ENCODE measurements around the gene BAG3.
"Not testable (repeated sequence)": the region's sequence is repeated elsewhere in the genome, so short reads cannot be mapped to it uniquely, and the experiment has no call there.

BAG3 gene

DNA sequence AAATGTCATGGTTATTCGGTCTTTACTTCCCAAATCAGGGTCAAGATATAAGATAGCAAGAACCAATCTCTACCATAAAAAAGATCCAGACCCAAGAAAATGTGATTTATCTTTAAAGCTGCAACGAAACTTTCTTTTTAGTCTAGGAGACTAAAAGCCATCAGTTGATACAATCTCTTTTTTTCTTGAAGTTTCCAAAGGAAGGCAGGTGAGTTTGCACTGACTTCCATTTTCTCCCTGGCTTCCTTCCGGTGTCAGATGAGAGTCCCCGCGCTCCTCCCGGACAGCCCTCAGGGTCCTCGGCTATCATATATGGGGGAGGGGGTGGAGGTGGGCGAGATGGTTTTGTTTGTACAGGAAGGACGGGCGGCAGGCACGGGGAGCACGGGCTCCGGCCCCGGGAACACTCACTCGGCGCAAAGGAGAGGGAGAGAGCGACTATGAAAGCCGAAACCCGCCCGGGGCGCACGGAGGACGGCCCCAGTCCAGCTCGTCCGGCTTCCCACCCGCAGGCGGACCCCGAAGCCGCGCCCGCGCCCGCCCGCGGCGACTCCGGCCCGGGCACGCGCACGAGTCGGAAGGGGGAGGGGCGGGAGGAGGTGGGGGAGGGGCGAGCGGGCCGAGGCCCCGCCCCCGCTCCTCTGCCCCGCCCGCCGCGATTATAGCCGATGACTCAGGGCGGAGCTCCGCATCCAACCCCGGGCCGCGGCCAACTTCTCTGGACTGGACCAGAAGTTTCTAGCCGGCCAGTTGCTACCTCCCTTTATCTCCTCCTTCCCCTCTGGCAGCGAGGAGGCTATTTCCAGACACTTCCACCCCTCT, at the start of gene BAG3:
Gene BAG3 (plus strand): TSS at position 689 of the 822 bp plus-strand sequence. CDS start 296 bp downstream, outside the sequence.
- H3K27ac Mint-ChIP-seq = peak within 1 kb of the TSS; percentile 98
- peaks cover 17% of the 10 kb centered on the region for H3K36me3 Mint-ChIP-seq (ENCODE audit: low read depth)
- peaks cover 45% of the 10 kb centered on the region for H3K4me1 Mint-ChIP-seq (ENCODE audit: low read depth)
- H3K9me3 Mint-ChIP-seq = no peaks in the 10 kb centered on the region
- peak within 1 kb of the TSS; percentile 94 for H3K4me3 Mint-ChIP-seq
- peak; percentile 90 for DNase-seq
- no peaks in the 10 kb centered on the region for H3K27me3 Mint-ChIP-seq

DNA sequence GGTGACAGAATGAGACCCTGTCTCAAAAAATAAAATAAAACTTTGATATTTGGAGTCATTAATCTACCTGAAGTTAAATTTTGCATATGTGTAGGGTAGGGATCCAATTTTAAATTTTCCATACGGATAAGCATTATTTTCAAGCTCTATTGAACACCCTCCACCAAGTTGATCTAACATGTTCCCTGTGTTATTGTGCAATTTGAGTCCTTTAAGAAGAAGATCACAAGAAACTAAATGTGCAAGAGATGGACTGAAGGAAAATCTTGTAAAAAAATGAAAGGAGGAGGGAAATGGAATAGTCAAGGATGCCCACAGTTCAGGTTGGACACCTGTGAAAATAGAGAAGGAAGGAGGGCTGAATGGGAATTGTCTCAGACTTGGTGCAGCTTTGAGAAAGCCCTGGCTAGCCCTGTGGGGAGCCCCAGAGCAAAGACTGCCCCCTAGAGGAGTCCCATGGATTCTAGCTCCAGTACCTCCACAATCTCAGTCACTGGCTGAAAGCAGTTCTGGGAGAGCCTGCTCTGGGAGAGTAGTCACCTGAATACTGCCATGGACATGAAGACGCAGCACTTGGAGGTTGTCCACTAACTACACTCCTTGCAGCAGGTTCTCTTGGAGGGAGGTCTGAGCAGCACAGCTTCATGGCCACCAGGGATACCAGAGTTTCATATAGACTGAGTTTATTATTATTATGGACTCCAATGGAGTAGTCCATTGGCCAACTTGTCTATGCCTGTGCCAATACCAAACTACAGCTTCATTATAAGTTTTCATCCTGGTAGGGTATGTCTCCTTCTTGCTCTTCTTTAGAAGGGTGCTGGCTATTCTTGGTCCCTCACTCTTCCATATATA, 48.7 kb upstream of the BAG3 start:
- H3K27me3 Mint-ChIP-seq = no peaks in the 10 kb centered on the region
- H3K36me3 Mint-ChIP-seq (ENCODE audit: low read depth) = peaks cover 34% of the 10 kb centered on the region
- H3K4me1 Mint-ChIP-seq (ENCODE audit: low read depth) = peaks cover 20% of the 10 kb centered on the region
- no peak overlapping the region for H3K4me3 Mint-ChIP-seq
- H3K9me3 Mint-ChIP-seq = no peaks in the 10 kb centered on the region
- no peak for DNase-seq
- no peak overlapping the region for H3K27ac Mint-ChIP-seq

DNA sequence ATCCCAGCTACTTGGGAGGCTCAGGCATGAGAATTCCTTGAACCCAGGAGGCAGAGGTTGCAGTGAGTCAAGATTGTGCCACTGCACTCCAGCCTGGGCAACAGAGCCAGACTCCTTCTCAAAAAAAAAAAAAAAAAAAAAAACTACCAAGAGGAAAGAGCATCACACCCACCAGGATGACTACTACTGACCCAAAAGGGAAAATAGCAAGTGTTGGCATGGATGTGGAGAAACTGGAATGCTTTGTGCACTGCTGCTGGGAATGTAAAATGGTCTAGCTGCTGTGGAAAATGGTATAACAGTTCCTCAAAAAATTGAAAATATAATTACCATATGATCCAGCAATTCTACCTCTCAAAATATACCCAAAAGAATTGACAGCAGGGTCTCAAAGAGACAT, 46.7 kb upstream of the BAG3 start:
- H3K4me1 Mint-ChIP-seq (ENCODE audit: low read depth) = peaks cover 16% of the 10 kb centered on the region
- H3K36me3 Mint-ChIP-seq (ENCODE audit: low read depth) = peaks cover 14% of the 10 kb centered on the region
- H3K27me3 Mint-ChIP-seq = no peaks in the 10 kb centered on the region
- no peak overlapping the region for H3K27ac Mint-ChIP-seq
- no peaks in the 10 kb centered on the region for H3K9me3 Mint-ChIP-seq
- DNase-seq = no peak
- H3K4me3 Mint-ChIP-seq = no peak overlapping the region

DNA sequence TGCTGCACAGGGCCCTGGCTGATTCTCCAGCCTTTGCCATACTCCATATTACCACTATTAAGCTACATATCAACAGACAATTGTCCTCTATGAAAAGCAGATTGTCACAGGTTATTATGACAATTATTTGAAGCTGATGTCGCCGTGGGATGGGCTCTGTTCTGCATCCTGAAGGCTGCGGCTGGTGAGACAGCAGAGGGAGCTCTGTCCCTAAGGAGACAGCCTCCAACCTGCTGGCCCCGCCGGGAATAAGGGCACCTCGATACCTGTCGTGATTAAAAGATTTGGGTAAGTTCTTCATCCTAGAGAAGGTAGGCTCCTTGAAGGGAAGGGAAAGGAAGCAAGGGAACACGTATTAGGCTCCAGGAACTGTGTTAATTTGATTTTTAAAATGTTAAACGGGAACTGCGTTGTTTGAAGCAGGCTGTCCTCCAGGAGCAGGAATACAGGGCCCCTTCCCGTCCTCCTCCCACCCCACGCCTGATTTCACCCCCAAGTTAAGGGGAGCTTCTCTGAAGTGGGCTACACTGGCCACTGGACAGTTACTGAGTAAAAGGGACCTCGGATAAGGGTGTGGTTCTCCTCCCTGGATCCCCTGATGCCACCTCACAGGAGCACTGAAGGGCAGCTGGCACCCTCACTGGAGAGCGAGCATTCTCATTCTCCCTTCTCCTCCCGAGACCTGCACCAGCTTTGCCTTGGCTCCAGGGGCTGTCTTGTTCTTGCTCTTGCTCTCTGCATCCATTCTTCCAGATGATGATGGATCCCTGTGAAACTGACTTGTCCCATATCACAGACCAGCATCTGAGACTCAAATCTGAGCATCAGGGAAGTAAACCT, 42.6 kb upstream of the BAG3 start:
- Mint-ChIP-seq H3K27me3 (no peaks in the 10 kb centered on the region), H3K4me3 (no peak overlapping the region), H3K4me1 (ENCODE audit: low read depth) (peaks cover 9% of the 10 kb centered on the region), H3K36me3 (ENCODE audit: low read depth) (no peaks in the 10 kb centered on the region), H3K9me3 (no peaks in the 10 kb centered on the region), H3K27ac (no peak overlapping the region)
- peak; percentile 46 for DNase-seq

DNA sequence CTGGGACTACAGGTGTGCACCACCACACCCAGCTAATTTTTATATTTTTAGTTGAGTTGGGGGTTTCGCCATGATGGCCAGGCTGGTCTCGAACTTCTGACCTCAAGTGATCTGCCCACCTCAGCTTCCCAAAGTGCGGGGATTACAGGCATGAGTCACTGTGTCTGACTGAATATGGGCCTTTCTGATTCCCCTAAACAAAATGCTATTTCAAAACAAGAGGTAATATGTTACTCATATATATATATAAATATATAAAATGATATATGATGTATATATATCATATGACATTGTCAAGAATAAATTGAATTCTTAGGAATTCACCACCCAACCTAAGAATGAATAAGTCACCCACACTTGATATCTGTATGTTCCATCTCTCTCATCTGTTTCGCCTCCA, 41.7 kb upstream of the BAG3 start:
- no peaks in the 10 kb centered on the region for H3K9me3 Mint-ChIP-seq
- H3K27me3 Mint-ChIP-seq = no peaks in the 10 kb centered on the region
- no peak overlapping the region for H3K27ac Mint-ChIP-seq
- no peak for DNase-seq
- H3K4me1 Mint-ChIP-seq (ENCODE audit: low read depth) = peaks cover 9% of the 10 kb centered on the region
- H3K36me3 Mint-ChIP-seq (ENCODE audit: low read depth) = no peaks in the 10 kb centered on the region
- no peak overlapping the region for H3K4me3 Mint-ChIP-seq

DNA sequence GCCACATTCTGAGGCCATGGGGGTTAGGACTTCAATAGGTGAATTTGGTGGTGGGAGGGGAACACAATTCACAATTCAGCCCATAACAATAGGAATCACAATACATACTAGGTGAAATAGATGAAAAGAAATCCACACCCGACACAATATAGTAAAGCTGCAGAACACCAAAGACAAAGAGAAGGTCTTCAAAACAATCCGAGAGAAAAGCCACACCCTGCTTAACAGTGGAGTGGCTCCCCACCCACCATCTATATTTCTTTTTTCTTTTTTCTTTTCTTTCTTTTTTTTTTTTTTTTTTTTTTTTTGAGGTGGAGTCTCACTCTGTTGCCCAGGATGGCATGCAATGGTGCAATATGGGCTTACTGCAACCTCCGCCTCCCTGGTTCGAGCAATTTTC, 39.7 kb upstream of the BAG3 start:
- peaks cover 9% of the 10 kb centered on the region for H3K4me1 Mint-ChIP-seq (ENCODE audit: low read depth)
- no peak for DNase-seq
- no peaks in the 10 kb centered on the region for H3K36me3 Mint-ChIP-seq (ENCODE audit: low read depth)
- no peak overlapping the region for H3K27ac Mint-ChIP-seq
- H3K27me3 Mint-ChIP-seq = no peaks in the 10 kb centered on the region
- no peak overlapping the region for H3K4me3 Mint-ChIP-seq
- H3K9me3 Mint-ChIP-seq = no peaks in the 10 kb centered on the region

DNA sequence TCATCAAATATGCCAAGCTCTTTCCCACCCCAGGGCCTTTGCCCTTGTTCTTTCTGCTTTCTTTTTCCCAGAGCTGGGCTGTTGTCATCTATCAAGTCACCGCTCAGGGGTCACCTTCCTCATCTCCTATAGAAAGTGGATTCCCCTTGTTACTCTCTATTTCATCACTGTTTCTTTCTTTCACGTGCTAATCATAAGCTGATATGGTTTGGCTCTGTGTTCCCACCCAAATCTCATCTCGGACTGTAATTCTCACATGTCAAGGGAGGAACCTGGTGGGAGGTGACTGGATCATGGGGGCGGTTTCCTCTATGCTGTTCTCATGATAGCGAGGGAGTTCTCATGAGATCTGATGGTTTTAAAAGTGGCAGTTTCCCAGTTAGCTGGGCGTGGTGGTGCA, 37.4 kb upstream of the BAG3 start:
- Mint-ChIP-seq H3K9me3 (no peaks in the 10 kb centered on the region), H3K36me3 (ENCODE audit: low read depth) (no peaks in the 10 kb centered on the region), H3K27ac (no peak overlapping the region), H3K4me3 (no peak overlapping the region), H3K4me1 (ENCODE audit: low read depth) (peaks cover 4% of the 10 kb centered on the region), H3K27me3 (no peaks in the 10 kb centered on the region)
- DNase-seq = no peak

DNA sequence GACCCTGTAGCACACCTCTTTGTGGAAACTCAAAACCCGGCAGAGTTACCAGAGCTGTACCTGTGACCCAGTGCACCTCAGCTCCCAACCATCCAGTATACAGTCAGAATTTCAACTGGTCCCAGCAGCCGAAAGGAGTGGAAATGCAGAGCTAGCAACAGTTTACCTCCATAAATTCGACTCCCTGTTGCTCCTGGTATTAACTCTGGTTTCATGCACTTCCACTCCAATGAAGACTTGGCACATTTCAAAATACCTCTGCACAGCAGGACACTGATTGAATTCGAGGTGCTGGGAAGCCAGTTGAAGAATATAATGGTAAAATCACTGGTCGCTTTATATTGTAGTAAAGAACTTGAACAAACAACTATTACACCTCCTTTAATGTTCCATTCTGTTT, 36.5 kb upstream of the BAG3 start:
- Mint-ChIP-seq H3K4me3 (no peak overlapping the region), H3K27ac (no peak overlapping the region), H3K4me1 (ENCODE audit: low read depth) (no peaks in the 10 kb centered on the region), H3K9me3 (no peaks in the 10 kb centered on the region), H3K36me3 (ENCODE audit: low read depth) (no peaks in the 10 kb centered on the region), H3K27me3 (no peaks in the 10 kb centered on the region)
- DNase-seq = no peak

DNA sequence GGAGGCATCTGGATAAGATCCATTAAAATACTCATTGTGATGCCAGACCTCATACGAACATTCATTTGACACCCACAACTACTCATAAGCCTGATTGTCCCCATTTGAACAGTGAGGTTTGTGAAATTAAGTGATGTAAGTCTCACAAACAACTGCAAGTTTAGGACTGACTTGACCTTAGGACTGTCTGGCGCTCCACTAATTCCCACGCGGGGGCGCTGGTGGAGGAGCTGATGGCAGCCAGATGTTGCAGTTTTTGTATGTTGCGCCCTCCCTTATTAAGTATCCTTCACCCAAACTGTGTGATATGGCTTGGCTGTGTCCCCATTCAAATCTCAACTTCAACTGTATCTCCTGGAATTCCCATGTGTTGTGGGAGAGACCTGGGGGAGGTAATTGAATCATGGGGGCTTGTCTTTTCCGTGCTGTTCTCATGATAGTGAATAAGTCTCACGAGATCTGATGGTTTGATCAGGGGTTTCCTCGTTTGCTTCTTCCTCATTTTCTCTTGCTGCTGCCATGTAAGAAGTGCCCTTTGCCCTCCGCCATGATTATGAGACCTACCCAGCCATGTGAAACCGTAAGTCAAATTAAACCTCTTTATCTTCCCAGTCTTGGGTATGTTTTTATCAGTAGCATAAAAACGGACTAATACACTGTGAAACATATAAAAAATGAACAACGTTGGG, 34.2 kb upstream of the BAG3 start:
- Mint-ChIP-seq H3K36me3 (ENCODE audit: low read depth) (no peaks in the 10 kb centered on the region), H3K27me3 (no peaks in the 10 kb centered on the region), H3K9me3 (no peaks in the 10 kb centered on the region), H3K27ac (no peak overlapping the region), H3K4me3 (no peak overlapping the region), H3K4me1 (ENCODE audit: low read depth) (peaks cover 9% of the 10 kb centered on the region)
- no peak for DNase-seq

DNA sequence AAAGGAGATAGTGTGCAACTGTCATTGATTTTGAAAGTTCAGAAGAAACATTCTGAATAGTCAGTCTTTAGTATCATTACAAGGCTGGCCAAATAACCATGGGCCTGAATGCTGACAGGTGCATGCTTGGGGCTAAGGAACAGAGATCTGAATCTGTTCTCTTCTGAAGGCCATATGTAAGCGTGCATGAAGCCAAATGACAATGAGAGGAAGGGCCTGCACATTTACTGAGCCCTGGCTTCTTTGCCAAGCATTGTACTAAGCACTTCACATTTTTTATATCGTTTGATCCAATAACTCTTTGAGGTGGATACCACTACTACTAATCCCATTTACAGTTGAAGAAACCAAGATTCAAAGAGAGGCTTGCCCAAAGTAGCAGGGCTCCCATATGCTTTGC, 32.0 kb upstream of the BAG3 start:
- H3K4me1 Mint-ChIP-seq (ENCODE audit: low read depth) = peaks cover 9% of the 10 kb centered on the region
- H3K27ac Mint-ChIP-seq = no peak overlapping the region
- no peak overlapping the region for H3K4me3 Mint-ChIP-seq
- no peak for DNase-seq
- no peaks in the 10 kb centered on the region for H3K9me3 Mint-ChIP-seq
- no peaks in the 10 kb centered on the region for H3K27me3 Mint-ChIP-seq
- no peaks in the 10 kb centered on the region for H3K36me3 Mint-ChIP-seq (ENCODE audit: low read depth)

DNA sequence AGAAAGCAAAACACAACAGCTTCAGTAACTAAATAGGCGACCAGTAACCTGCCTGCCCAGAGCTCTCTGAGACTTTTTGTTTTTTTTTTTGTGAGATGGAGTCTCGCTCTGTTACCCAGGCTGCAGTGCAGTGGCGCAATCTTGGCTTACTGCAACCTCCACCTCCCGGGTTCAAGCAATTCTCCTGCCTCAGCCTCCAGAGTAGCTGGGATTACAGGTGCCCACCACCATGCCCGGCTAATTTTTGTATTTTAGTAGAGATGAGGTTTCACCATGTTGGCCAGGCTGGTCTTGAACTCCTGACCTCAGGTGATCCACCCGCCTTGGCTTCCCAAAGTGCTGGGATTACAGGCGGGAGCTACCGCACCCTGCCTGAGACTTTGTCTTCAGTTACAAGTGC, 31.4 kb upstream of the BAG3 start:
- not testable (repeated sequence) for H3K27ac Mint-ChIP-seq, DNase-seq

DNA sequence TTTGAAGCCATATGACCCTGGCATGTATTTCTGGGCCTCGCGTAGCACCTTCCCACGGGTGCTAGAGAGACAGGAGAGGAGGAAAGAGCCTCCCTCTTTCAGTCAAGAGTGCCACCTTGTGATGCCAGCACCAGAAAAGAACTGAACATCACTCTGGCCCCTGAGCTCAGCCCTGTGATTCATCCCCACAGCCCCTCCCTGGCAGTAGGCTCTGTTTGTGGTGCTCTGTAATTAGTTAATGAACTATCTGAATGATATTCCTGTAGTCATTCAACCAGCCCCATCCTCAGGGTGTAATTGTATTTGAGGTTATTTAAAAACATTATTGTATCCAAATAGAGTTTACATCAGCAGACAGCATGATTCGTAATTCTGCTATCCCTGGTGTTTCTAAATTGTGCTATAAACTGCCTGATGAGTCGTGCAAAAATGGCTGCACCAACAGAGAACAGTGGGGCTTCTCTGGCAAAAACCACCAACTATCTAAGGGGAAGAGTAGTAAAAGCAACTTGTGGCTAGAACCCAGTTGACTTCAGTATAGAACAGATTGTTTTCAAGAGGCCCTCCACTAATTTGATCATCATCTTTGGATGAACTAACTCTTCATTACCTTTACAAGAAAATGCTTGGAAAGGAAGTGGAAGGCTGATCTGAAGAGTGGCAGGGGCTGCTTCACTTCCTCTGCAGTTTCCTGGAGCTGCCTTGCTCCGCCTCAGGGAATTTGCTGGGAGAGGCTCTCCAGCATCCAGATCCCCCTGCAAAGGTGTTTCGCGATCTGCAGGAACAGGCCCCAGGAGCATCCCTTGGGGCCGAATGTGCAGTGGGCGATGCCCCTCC, 30.7 kb upstream of the BAG3 start:
- no peak overlapping the region for H3K4me3 Mint-ChIP-seq
- no peaks in the 10 kb centered on the region for H3K9me3 Mint-ChIP-seq
- peaks cover 9% of the 10 kb centered on the region for H3K4me1 Mint-ChIP-seq (ENCODE audit: low read depth)
- no peak for DNase-seq
- H3K36me3 Mint-ChIP-seq (ENCODE audit: low read depth) = no peaks in the 10 kb centered on the region
- H3K27ac Mint-ChIP-seq = no peak overlapping the region
- no peaks in the 10 kb centered on the region for H3K27me3 Mint-ChIP-seq

More for the DNA sequence above, 31.4 kb upstream of the BAG3 start:
- not testable (repeated sequence) for H3K4me1 Mint-ChIP-seq (ENCODE audit: low read depth); H3K4me3 Mint-ChIP-seq; H3K9me3 Mint-ChIP-seq; H3K27me3 Mint-ChIP-seq; H3K36me3 Mint-ChIP-seq (ENCODE audit: low read depth)

DNA sequence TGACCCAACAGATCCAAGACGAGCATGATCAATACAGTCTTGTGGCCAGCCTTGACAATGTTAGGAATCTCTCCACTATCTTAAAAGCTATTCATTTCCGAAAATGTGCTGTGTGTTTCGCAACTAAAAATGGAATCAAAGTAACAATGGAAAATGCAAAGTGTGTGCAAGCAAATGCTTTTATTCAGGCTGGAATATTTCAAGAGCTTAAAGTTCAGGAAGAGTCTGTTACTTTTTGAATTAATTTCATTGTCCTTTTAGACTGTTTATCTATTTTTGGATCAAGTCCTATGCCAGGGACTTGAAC, 30.1 kb upstream of the BAG3 start:
- H3K27me3 Mint-ChIP-seq = no peaks in the 10 kb centered on the region
- no peaks in the 10 kb centered on the region for H3K9me3 Mint-ChIP-seq
- H3K4me3 Mint-ChIP-seq = no peak overlapping the region
- no peak overlapping the region for H3K27ac Mint-ChIP-seq
- DNase-seq = no peak
- peaks cover 9% of the 10 kb centered on the region for H3K4me1 Mint-ChIP-seq (ENCODE audit: low read depth)
- no peaks in the 10 kb centered on the region for H3K36me3 Mint-ChIP-seq (ENCODE audit: low read depth)
